Spleen (tissue), 7 donors: ENCODE data around the gene ECM2.

Source experiments
- CTCF ChIP-seq, 11 experiments: fragments of 200-600 bp in 7 of 11; fragments of 450-650 bp in 4 of 11; sonication (generic) in 4 of 11; IDR thresholded peaks in 8 of 11; conservative IDR thresholded peaks in 3 of 11; 1 replicate in 7 of 11; 2 replicates in 4 of 11; pipeline versions ENCODE4 v1.4.0 to v1.8.0; 2016 to 2021; ENCODE audit warnings: antibody characterized with exemption in 11 of 11, inconsistent platforms in 4 of 11, mild to moderate bottlenecking in 1 of 11
- POLR2A ChIP-seq, 3 donors: fragments of 450-650 bp; IDR thresholded peaks; one replicate each; pipeline ENCODE4 v1.5.1; 2017; ENCODE audit warnings: antibody characterized with exemption in 3 of 3, mild to moderate bottlenecking in 1 of 3
- POLR2AphosphoS5 ChIP-seq, 3 donors: sonication (generic); formaldehyde crosslinking; IDR thresholded peaks; one replicate each; pipeline ENCODE4 v1.5.1; 2017; ENCODE audit warnings: antibody characterized with exemption in 3 of 3
- donor health status: DM: no; HTN: no; CAD: no; lungs with moderate emphysema.
- donor health status: DM: no; HTN: no; CAD: no.
- donor health status: DM: no; HTN: no; CAD: no.

GRCh38 chr9:92496396-92497176 is 39.2 kb downstream of the ECM2 start:
- TF ChIP-seq POLR2A (IDR thresholded peaks at IDR 0.05) (no peak), POLR2AphosphoS5 (IDR thresholded peaks at IDR 0.05) (no peak), CTCF (IDR thresholded peaks at IDR 0.05 in 8 of 11, conservative IDR thresholded peaks at IDR 0.05 in 3 of 11) (no peak)
